WERI-Rb-1 (cell line): ENCODE results near the gene KCNJ2.

Experiments
- DNase-seq: peaks from one replicate; pipeline ENCODE4 v3.0.0-alpha.2; 2020
- H3K27ac ChIP-seq: fragments of 250-450 bp; sonication (Bioruptor Pico); 2 replicates; pipeline ENCODE4 v1.5.1; 2020; ENCODE audit warnings: mild to moderate bottlenecking, moderate library complexity
- H3K27me3 ChIP-seq: fragments of 250-450 bp; sonication (Bioruptor Pico); 2 replicates; pipeline ENCODE4 v1.5.1; 2021; ENCODE audit warnings: mild to moderate bottlenecking, low read depth, moderate library complexity; ENCODE audit not compliant: insufficient read depth, severe bottlenecking
- H3K36me3 ChIP-seq: fragments of 250-450 bp; sonication (Bioruptor Pico); 2 replicates; pipeline ENCODE4 v1.5.1; 2020; ENCODE audit warnings: mild to moderate bottlenecking, moderate library complexity
- H3K4me3 ChIP-seq: 2 replicates; pipeline ENCODE4 v1.5.1; 2011; ENCODE audit warnings: low read depth, mild to moderate bottlenecking, control low read depth, low read length
- H3K9me3 ChIP-seq: fragments of 250-450 bp; sonication (Bioruptor Pico); 2 replicates; pipeline ENCODE4 v1.5.1; 2021; ENCODE audit warnings: mild to moderate bottlenecking, moderate library complexity; ENCODE audit not compliant: severe bottlenecking
- TF ChIP-seq, protein P1 (sequence below): IDR thresholded peaks from 2 replicates; pipeline ENCODE4 v1.5.1; 2011; ENCODE audit warnings: low read depth, mild to moderate bottlenecking, control low read depth, inconsistent platforms, low read length

Gene KCNJ2

DNA sequence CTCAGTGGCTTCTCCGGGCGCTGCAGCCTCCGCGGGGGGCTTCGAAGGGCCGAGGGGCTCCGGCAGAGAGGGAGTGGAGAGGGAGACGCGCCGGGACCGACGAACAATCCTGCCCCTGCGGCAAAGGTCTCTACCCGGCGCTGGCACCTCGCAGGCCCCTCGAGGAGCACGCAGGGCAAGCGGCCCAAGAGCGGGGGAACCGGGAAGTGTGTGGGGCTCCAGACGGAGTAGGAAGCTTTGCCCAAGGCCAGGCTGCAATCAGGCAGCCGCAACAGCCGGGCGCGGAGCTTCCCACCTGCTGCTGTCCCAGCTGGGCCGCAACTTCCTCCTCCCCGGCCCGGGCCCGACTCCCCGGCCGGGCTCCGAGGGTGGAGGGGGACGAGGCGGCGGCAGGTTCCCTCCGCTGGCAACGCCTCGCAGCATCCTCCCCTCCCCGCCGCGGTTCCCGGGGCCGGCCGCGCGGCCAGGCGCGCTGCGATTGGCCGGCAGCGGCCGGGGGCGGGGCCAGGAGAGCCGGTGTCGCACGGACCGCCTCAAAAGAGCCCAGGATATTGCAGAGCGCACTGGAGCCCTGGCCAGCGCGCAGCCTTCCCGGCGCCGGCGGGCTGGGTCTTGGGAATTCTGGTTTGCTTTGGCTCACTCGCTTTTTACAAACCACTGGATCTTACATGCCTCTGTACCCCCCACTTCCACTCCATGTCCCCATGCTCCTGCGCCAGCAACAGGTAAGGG is at the start of gene KCNJ2:
Gene KCNJ2 (plus strand): TSS at position 556 of the 732 bp plus-strand sequence. CDS start 5,508 bp downstream, outside the sequence.
- DNase-seq = peak; percentile 95
- H3K36me3 ChIP-seq = peaks cover 7% of the 10 kb centered on the region
- H3K27me3 ChIP-seq = no peaks in the 10 kb centered on the region
- peak within 1 kb of the TSS; percentile 87 for H3K4me3 ChIP-seq
- TF ChIP-seq, protein P1, sequence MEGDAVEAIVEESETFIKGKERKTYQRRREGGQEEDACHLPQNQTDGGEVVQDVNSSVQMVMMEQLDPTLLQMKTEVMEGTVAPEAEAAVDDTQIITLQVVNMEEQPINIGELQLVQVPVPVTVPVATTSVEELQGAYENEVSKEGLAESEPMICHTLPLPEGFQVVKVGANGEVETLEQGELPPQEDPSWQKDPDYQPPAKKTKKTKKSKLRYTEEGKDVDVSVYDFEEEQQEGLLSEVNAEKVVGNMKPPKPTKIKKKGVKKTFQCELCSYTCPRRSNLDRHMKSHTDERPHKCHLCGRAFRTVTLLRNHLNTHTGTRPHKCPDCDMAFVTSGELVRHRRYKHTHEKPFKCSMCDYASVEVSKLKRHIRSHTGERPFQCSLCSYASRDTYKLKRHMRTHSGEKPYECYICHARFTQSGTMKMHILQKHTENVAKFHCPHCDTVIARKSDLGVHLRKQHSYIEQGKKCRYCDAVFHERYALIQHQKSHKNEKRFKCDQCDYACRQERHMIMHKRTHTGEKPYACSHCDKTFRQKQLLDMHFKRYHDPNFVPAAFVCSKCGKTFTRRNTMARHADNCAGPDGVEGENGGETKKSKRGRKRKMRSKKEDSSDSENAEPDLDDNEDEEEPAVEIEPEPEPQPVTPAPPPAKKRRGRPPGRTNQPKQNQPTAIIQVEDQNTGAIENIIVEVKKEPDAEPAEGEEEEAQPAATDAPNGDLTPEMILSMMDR = no peak
- peaks cover 3% of the 10 kb centered on the region for H3K9me3 ChIP-seq
- peak within 1 kb of the TSS; percentile 90 for H3K27ac ChIP-seq

- TF ChIP-seq, protein P1 = no peak
- Histone ChIP-seq H3K4me3 (no peak overlapping the region), H3K9me3 (no peaks in the 10 kb centered on the region), H3K36me3 (no peaks in the 10 kb centered on the region), H3K27me3 (no peaks in the 10 kb centered on the region), H3K27ac (no peak overlapping the region)
- DNase-seq = no peak
Observed at GRCh38 chr17:70119545-70119944, 49.8 kb upstream of the KCNJ2 start.

DNA sequence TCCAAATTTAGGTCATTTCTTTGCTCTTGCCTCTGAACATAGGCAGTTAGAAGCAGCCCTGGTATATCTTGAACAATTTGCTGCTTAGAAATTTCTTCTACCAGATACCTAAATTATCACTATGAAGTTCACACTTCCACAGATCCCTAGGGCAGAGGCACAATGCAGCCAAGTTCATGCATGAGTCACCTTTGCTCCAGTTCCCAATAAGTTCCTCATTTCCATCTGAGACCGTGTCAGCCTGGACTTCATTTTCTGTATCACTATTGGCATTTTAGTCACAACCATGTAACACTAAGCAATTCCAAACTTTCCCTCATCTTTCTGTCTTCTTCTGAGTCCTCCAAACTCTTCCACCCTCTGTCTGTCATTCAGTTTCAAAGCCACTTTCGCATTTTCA is 49.3 kb upstream of the KCNJ2 start:
- H3K4me3 ChIP-seq = no peak overlapping the region
- no peaks in the 10 kb centered on the region for H3K27me3 ChIP-seq
- no peak for DNase-seq
- no peak overlapping the region for H3K27ac ChIP-seq
- H3K36me3 ChIP-seq = no peaks in the 10 kb centered on the region
- no peaks in the 10 kb centered on the region for H3K9me3 ChIP-seq
- TF ChIP-seq, protein P1 = no peak

GRCh38 chr17:70120425-70120824 is 48.9 kb upstream of the KCNJ2 start:
- H3K4me3 ChIP-seq = no peak overlapping the region
- H3K9me3 ChIP-seq = no peaks in the 10 kb centered on the region
- H3K36me3 ChIP-seq = no peaks in the 10 kb centered on the region
- no peak overlapping the region for H3K27ac ChIP-seq
- no peaks in the 10 kb centered on the region for H3K27me3 ChIP-seq
- TF ChIP-seq, protein P1 = no peak
- no peak for DNase-seq

GRCh38 chr17:70121126-70121525 is 48.2 kb upstream of the KCNJ2 start:
- Histone ChIP-seq H3K27ac (no peak overlapping the region), H3K4me3 (no peak overlapping the region), H3K27me3 (no peaks in the 10 kb centered on the region), H3K9me3 (no peaks in the 10 kb centered on the region), H3K36me3 (no peaks in the 10 kb centered on the region)
- DNase-seq = no peak
- TF ChIP-seq, protein P1 = no peak

- no peaks in the 10 kb centered on the region for H3K36me3 ChIP-seq
- H3K9me3 ChIP-seq = no peaks in the 10 kb centered on the region
- H3K4me3 ChIP-seq = no peak overlapping the region
- no peak for DNase-seq
- TF ChIP-seq, protein P1 = no peak
- no peaks in the 10 kb centered on the region for H3K27me3 ChIP-seq
- H3K27ac ChIP-seq = no peak overlapping the region
Observed at GRCh38 chr17:70123193-70123592, 46.1 kb upstream of the KCNJ2 start.
